ENCODE results near the gene ZP1.

ZP1 gene

DNA sequence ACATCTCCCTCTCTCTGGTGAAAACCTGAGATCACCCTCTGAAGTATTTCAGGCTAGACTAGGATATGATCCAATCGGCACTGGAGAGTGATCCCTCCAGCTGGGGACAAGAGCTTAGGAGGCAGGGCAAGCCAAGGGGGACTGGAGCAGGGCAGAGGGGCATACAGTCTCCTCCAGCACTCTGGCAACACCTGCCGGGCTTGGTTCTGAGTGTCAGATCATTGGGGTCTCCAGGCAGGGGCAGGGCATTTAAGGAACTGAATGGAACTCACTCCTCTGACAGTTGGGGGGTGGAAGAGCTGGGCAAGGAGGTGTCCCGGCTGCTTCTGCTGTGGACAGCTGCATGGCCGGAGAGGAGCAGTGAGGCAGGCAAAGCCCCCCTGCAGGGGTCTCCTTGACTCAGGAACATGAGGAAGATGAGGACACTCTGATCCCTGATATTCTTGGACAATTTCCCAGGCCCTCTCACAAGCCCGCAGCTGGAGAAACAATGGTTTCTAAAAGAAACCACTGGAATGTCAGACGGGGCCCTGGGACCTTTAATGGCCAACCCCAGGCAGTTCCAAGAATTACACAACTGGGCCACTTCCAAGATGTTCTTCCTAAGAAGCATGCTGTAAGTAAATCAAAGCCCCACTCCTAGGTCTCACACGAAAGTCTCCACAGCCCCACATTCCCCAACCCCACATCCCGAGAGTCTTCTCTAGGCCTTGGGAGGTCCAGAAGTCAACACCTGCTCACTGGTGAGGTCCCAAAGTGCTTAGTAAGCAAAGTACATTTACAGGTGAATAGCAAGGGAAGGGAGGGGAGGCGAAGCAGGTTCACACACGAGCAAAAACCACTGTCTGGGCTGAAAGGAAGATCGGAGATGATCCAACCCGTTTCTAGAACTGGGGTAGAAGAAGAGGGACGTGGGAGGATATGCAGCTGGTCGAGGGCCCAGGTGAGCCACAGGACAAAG is 26.6 kb upstream of the ZP1 start:
- H3K27ac ChIP-seq, result peak overlapping the region; percentile 68; the same call in 1 of the 2 replicates
- TF ChIP-seq, protein P1, sequence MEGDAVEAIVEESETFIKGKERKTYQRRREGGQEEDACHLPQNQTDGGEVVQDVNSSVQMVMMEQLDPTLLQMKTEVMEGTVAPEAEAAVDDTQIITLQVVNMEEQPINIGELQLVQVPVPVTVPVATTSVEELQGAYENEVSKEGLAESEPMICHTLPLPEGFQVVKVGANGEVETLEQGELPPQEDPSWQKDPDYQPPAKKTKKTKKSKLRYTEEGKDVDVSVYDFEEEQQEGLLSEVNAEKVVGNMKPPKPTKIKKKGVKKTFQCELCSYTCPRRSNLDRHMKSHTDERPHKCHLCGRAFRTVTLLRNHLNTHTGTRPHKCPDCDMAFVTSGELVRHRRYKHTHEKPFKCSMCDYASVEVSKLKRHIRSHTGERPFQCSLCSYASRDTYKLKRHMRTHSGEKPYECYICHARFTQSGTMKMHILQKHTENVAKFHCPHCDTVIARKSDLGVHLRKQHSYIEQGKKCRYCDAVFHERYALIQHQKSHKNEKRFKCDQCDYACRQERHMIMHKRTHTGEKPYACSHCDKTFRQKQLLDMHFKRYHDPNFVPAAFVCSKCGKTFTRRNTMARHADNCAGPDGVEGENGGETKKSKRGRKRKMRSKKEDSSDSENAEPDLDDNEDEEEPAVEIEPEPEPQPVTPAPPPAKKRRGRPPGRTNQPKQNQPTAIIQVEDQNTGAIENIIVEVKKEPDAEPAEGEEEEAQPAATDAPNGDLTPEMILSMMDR (conservative IDR thresholded peaks at IDR 0.05), result no peak

DNA sequence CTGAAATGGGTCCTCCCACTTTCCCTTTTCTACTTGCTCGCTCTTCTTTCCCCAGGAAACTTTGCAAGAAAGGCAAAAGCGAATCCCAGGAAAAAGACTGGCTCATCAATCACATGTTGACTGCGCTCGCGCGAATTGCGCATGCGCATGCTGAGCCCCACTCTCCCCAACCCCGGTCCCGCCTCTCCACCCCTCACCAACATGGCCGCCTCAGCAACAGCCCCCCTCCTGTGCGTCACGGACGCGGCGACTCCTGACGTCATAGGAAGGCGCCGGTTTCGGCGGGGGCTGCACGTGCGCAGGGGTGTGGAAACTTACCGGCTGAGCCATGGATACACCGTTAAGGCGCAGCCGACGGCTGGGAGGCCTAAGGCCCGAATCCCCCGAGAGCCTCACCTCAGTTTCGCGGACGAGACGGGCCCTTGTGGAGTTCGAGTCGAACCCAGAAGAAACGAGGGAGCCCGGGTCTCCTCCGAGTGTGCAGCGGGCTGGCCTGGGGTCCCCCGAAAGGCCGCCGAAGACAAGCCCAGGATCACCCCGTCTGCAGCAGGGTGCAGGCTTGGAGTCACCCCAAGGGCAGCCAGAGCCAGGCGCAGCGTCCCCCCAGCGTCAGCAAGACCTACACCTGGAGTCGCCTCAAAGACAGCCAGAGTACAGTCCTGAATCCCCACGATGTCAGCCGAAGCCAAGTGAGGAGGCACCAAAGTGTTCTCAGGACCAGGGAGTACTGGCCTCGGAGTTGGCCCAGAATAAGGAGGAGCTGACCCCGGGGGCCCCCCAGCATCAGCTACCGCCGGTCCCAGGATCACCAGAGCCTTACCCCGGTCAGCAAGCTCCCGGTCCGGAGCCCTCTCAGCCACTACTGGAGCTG is 25.3 kb upstream of the ZP1 start, which contains the start of gene CCDC86:
Gene CCDC86, plus strand, starts transcription at position 317 of the 871 bp plus-strand sequence. Its CDS starts 12 bp downstream, at position 329.
- TF ChIP-seq, protein P1 (conservative IDR thresholded peaks at IDR 0.05), result no peak
- peak within 1 kb of the TSS; percentile 68 for H3K27ac ChIP-seq

DNA sequence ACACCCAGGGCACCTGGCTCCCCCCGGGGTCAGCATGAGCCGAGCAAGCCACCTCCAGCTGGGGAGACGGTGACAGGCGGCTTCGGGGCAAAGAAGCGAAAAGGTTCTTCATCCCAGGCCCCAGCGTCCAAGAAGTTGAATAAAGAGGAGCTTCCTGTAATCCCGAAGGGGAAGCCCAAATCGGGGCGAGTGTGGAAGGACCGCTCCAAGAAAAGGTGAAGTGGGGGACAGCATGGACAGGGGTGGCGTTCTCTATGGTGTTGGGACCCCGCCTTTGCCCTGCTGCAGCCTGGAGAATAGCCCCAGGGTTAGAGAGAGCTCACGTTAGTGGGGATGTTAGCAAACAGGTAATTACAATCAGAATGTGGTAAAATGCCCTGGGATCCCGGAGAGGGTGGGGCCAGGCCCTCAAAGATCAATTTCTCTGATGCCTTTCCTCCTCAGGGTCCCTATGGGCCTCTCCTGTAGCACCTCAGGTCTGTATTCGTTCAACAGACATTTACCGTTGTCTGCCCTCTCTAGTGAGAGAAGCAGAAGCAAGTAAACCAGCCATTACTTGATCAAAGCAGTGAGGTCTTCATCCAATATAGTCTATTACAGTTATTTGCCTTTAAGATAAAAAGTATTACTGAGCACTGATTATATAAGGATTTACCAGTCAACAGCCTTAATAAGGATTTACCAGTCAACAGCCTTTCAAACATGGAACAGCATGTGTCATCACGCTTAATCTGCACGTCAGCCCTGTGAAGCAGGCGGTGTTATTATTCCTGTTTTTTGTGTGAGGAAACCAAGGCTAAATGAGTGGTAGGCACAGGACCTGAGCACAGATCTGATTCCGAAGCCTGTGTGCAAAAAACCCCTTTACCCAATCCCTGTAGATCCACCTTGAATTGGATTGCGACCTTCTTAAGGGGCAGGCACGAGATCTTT is 24.4 kb upstream of the ZP1 start:
- H3K27ac ChIP-seq, result peak overlapping the region; percentile 68
- TF ChIP-seq, protein P1 (conservative IDR thresholded peaks at IDR 0.05), result no peak

DNA sequence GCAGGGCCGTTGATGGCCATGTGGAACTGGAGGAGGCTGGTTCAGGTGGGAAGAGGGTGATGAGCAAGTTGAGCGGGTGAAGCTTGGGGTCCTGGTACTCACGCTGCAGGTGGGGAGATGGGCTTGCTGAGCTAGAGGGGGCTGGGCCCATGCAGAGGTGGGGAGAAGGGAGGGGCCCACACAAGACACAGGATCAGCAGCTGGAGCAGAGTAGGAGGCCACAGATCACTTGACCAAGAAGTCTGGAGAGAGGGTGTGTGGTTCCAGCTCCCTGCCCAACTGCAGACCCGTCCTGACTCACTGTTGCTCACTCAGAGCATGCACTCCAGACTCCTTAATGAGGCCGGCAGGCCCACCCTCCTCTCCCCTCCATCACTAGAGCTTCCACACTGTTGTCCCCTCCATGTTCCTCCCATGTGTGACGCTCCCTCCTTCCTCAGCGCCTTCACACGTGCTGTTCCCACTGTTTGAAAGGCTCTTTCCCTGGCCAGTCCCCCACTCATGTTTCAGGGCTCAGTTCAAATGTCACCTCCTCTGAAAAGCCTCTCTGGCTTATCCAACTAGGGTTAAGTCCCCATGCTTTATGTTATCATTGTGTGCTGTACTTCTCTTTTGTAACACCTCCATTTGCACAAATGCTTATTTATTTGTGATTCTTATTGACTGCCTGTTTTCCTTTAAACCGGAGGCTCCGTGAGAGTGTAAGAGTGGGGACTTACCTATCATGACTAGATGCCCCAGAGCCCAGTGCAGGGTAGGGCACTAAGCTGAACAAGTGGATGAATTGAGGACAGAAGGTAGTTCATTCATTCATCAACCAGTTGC is 23.1 kb upstream of the ZP1 start:
- H3K27ac ChIP-seq, result peak overlapping the region; percentile 68
- TF ChIP-seq, protein P1 (conservative IDR thresholded peaks at IDR 0.05), result no peak

DNA sequence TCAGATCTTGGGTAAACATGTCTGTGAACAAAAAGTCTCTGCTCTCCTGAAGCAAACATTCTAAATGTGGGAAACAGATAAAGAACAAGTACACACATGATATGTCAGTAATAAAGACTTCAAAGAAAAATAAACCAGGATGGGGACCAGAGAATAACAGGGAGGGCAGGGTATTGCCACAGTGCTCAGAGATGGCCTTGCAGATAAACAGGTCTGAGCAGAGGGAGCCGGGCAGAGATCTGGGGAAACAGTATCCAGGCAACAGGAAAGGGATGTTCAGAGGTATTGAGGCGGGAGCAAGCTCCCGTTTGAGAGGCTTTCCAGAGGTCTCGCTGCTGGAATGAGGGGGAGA is 22.5 kb upstream of the ZP1 start:
- TF ChIP-seq, protein P1 (conservative IDR thresholded peaks at IDR 0.05), result no peak
- H3K27ac ChIP-seq, result peak overlapping the region; percentile 68

DNA sequence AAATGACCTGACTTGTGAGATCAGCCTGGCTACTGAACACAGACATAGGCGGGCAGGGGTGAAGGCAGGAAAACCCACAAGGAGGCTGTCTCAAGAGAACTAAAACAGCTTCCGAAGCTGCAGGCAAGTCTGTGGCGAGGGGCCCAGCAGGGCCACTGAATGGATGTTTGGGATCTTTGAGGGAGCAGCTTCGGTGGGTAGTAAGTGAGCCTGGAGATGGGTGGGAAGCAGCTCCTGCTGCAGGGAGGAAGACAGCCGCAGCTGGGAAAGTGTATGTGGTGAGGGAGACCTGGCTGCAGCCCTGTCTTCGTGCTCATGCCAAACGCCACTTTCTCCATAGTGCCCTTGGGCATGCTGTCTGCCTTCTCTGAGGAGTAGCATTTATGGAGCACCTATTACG is 22.0 kb upstream of the ZP1 start:
- TF ChIP-seq, protein P1 (conservative IDR thresholded peaks at IDR 0.05), result no peak
- H3K27ac ChIP-seq, result peak overlapping the region; percentile 68
